Measurements from ENCODE around the gene NEK10. TPM values are rescaled to one million over a fixed set of nuclear protein-coding genes. Genes with fewer than 3 reads are reported as not detected.
"Not testable (repeated sequence)": the region's sequence is repeated elsewhere in the genome, so short reads cannot be mapped to it uniquely, and the experiment has no call there.

Gene NEK10
- total RNA-seq, 1 experiment from 2014 or later, result 1.2 TPM

- no peak for DNase-seq (ENCODE audit: low read depth)
These were observed 15.0 kb downstream of the NEK10 start for GRCh38 chr3:27354161-27354560.

DNA sequence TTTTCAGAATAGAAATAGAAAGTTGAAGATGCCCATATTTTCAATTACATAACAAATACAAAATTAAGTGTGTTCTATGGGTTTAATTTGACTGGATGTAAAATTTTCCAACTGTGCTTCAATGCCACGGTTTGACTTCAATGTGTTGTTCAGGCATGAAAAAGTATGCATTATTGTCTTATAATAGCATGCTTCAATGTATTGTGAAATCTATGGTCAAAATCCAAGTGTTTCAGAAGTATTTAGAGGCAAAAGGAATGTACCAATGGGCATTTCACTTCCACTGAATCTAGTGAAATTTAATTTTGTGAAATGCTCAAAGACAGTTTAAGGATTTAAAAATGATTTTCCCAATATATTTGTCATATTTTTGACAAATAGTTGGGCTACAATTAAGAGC, 16.0 kb downstream of the NEK10 start:
- DNase-seq (ENCODE audit: low read depth), result no peak

GRCh38 chr3:27352047-27352446, 17.1 kb downstream of the NEK10 start:
- DNase-seq (ENCODE audit: low read depth), result no peak

GRCh38 chr3:27349832-27350231, 19.4 kb downstream of the NEK10 start:
- no peak for DNase-seq (ENCODE audit: low read depth)

GRCh38 chr3:27345959-27346865, 23.0 kb downstream of the NEK10 start:
- DNase-seq (ENCODE audit: low read depth), result no peak

DNA sequence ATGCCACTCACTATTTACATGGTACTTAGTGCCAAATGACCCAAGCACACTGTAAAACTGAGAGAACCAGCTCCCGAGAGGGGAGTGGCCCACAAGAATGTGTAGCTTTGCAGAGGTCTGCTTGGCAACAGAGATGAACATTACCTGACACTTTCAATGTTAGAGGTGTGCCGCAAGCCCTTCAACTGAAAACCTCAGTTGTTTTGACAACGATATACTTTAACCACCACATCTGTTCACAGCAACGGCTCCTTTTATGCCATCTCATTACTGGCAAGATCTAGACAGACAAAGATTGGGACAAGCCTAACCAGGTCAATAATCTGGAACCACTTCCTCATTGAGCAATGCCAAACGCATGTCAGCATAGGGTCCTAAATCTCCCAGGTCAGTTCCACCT, 23.7 kb downstream of the NEK10 start:
- no peak for DNase-seq (ENCODE audit: low read depth)

DNA sequence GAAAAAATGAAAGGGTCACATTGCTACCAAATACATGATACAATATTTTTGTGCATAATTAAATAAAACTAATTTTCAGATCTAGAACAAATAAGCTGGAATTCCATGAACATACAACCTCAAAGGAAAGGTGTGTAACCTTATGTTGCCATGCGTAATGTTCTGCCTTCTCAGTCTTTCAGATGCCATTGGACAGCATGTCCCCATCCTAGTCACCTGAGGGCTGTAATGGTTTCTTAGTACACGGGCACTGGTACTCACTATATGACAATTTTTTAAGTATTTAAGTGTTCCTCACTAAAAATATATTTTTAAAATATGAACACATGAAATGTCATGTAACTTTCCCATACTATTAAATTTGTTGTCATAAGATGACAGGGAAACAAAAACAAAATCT, 24.1 kb downstream of the NEK10 start:
- DNase-seq (ENCODE audit: low read depth), result no peak

GRCh38 chr3:27344192-27344591, 25.0 kb downstream of the NEK10 start:
- DNase-seq (ENCODE audit: low read depth), result no peak

DNA sequence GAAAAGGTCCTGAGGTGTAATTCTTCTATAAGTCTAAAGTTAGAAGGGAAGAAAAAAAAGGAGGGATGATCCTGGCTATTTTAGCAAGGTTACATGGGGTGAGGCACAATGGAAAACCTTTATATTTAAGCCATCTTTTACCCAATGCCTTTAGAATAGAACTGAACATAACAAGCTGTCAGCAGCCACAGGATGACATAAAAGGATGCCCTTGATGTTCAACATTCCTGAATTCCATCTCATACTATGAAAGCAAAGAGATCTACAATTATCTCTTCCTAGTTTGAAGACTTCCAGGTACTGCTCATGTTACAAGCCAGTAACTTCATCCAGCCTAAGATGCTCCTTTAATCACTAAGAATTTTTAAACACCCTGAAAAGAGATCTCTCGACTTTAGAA, 26.9 kb downstream of the NEK10 start:
- DNase-seq (ENCODE audit: low read depth), result no peak

DNA sequence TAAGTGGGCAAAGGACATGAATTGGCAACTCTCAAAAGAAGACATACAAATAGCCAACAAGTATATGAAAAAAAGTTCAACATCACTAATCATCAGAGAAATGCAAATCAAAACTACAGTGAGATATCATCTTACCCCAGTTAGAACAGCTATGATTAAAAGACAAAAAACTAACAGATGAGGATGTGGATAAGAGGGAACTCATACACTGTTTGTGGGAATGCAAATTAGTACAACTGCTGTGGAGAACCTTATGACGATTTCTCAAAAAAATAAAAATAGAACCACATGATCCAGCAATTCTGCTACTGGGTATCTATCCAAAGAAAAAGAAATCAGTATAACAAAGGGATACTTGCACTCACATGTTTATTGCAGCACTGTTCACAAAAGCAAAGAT, 28.6 kb downstream of the NEK10 start:
- DNase-seq (ENCODE audit: low read depth), result no peak

DNA sequence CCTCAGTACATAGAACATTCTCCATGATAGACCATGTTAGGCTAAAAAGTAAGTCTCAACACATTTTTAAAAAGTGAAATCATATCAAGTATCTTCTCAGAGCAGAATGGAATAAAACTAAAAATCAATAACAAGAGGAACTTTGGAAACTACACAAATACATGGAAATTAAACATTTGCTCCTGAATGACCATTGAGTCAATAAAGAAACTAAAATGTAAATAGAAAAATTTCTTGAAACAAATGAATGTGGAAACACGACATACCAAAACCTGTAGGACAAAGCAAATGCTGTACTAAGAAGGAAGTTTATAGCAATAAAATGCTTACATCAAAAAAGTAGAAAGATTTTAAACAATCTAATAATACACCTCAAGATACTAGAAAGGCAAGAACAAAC, 33.6 kb downstream of the NEK10 start:
- DNase-seq (ENCODE audit: low read depth), result no peak

DNA sequence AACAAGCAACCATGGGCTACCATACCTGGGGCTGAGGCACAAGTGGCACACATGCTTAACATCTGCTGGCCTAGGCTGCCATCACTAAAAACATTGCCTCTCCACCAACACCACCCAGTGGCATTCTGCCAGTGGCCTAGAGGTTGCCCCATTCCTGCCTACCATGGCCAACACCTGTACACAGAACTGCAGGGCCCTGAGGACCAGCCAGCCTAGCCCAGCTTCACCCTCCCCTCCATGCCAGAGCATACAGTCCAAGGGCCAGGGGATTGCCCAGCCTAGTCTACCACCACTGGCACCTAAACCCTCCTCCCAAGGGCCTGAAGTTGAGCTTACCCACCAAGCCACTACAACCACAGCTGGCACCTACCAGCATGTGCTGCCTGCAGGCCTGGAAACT, 35.3 kb downstream of the NEK10 start:
- DNase-seq (ENCODE audit: low read depth), result no peak

DNA sequence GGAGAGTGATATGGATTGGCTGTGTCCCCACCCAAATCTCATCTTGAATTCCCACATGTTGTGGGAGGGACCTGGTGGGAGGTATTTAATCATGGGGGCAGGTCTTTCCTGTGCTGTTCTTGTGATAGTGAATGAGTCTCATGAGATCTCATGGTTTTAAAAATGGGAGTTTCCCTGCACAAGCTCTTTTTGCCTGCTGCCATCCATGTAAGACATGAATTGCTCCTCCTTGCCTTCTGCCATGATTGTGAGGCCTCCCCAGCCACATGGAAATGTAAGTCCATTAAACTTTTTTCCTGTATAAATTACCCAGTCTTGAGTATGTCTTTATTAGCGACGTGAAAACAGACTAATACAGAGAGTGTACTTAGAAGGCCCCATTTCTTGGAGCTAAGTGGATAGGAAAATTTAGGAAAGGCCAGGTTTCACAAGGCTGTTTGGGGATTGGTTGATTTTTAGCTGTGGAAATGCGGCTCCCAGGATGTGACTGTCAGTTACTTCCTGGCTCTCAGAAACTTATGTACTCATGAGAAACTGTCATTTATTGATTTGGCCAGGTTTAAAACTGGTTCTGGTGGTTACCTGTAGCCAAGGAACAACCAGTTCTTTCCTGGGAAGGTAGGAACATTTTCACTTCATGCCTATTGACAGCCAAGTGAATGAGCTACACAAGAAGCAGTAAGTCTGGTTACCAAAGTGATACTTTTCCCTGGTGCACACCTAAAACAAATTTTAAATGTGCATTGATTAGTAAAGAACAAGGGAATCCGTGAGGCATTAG, 40.0 kb downstream of the NEK10 start:
- DNase-seq (ENCODE audit: low read depth), result not testable (repeated sequence)

GRCh38 chr3:27326629-27327545, 42.3 kb downstream of the NEK10 start:
- peak; percentile 86 for DNase-seq (ENCODE audit: low read depth)

- peak; percentile 64 for DNase-seq (ENCODE audit: low read depth)
These were observed 43.0 kb downstream of the NEK10 start for GRCh38 chr3:27326202-27326601.

- no peak for DNase-seq (ENCODE audit: low read depth)
These were observed 43.8 kb downstream of the NEK10 start for GRCh38 chr3:27325419-27325818.

DNA sequence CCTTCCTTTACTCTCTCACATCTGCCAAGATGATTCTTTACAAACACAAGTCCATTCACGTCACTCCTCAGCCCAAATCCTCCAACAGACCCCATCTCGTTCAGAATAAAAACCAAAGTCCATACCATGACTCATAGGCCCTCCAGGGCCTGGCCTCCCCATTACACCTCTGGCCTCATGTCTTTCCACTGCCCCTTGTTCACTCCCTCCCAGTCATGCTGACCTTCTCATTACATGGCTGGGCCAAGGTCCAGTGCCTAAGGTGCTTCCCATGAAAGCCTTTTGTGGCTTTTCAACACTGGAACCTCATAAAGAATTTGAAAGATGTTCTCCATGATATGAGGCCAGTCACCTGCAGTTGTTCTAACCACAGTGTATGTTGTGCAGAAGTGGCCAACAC, 44.5 kb downstream of the NEK10 start:
- peak; percentile 97 for DNase-seq (ENCODE audit: low read depth)

- no peak for DNase-seq (ENCODE audit: low read depth)
These were observed 46.1 kb downstream of the NEK10 start for GRCh38 chr3:27323087-27323570.

- DNase-seq (ENCODE audit: low read depth), result no peak
These were observed 46.5 kb downstream of the NEK10 start for GRCh38 chr3:27322634-27323033.

DNA sequence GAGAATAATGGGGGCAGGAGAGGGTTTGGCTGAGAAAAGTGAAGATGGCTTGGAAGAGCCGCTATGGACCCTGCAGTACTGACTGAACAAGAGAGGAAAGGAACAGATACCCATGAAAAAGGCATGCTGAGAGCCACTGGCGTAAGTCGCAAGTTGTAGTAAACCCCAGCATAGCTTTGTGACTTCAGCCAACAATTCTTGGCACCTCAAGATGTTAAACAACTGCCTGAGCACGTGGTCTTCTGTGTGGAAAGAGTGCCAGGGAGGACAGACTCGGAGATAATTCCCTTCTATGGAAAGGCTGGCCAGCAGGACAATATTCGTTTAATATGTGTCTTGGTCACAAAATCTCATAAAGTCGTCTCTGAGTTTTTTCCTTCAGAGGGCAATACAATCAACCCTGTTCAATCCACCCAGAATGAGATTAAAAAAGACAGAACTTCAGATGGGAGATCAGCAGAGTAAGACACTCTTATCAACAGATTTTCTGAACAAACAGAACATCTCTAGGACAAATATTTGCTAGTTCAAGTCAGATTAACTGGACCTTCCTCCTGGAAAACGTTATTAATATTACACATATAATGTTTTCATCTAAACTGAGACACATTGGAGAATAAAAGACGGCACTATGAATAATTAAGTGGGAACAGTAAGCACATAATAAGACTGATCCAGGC, 49.2 kb downstream of the NEK10 start:
- DNase-seq (ENCODE audit: low read depth), result no peak

DNA sequence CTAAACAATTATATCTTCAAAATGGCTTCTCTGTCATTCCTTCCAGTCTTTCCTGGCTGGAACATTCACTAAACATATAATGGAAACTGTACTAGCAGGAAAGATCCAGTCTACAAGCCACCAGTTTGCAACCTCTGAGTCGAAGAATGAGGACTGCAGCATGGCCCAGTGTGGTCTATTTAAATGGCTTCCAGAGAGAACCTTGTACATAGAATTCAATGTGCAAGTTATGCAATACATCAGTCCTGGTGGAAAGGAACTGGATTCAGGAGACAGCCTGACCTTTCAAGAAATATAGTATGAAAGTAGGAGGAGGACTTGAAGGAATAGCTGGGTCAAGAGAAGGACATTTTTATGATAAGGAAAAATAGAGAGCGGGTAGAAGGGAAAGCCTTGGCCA, 49.9 kb downstream of the NEK10 start:
- DNase-seq (ENCODE audit: low read depth), result no peak
